AG04450 (cell line): ENCODE measurements around the gene PRADC1. TPM values are rescaled to one million over a fixed set of nuclear protein-coding genes. Genes with fewer than 3 reads are reported as not detected.

Experiments
- CTCF ChIA-PET: fragments of 300-600, 350-600 bp; formaldehyde crosslinking; extraction: SDS; loops from one replicate; lab custom pipeline; 2022; ENCODE audit warnings: antibody characterized with exemption, inconsistent platforms; lab: Charles Lee
- POLR2A ChIA-PET: fragments of 350-600 bp; formaldehyde crosslinking; extraction: SDS; loops from one replicate; lab custom pipeline; 2021; ENCODE audit warnings: antibody characterized with exemption, inconsistent platforms; lab: Yijun Ruan, JAX
- DNase-seq: peaks from one replicate; pipeline ENCODE4 v3.0.0-alpha.2; 2011; ENCODE audit warnings: low read depth, low spot score
- H3K27ac ChIP-seq: one replicate; pipeline ENCODE4 v1.5.1; 2012; ENCODE audit warnings: low read depth, low read length, control low read depth
- H3K27me3 ChIP-seq: one replicate; pipeline ENCODE4 v1.6.0; 2012; ENCODE audit warnings: low read length; ENCODE audit not compliant: control insufficient read depth, insufficient read depth
- H3K4me3 ChIP-seq: 2 replicates; pipeline ENCODE4 v1.5.1; 2011; ENCODE audit warnings: mild to moderate bottlenecking, low read depth, low read length, control low read depth
- H3K9me3 ChIP-seq: 2 replicates; pipeline ENCODE4 v1.5.1; 2012; ENCODE audit warnings: low read length; ENCODE audit not compliant: control insufficient read depth, insufficient read depth
- polyA plus RNA-seq: library from polyadenylated mRNA; depleted of rRNA; stranded (reverse); fragments of >200 nt; gene quantifications from 2 replicates; pipeline ENCODE4 v1.2.3, GENCODE V29; 2011
- TF ChIP-seq, protein P1 (sequence below): IDR thresholded peaks from 2 replicates; pipeline ENCODE4 v1.5.1; 2011; ENCODE audit warnings: low read depth, low read length, control low read depth, inconsistent platforms

PRADC1 gene
- polyA plus RNA-seq, 1 experiment = 11.6 TPM

- TF ChIP-seq, protein P1, sequence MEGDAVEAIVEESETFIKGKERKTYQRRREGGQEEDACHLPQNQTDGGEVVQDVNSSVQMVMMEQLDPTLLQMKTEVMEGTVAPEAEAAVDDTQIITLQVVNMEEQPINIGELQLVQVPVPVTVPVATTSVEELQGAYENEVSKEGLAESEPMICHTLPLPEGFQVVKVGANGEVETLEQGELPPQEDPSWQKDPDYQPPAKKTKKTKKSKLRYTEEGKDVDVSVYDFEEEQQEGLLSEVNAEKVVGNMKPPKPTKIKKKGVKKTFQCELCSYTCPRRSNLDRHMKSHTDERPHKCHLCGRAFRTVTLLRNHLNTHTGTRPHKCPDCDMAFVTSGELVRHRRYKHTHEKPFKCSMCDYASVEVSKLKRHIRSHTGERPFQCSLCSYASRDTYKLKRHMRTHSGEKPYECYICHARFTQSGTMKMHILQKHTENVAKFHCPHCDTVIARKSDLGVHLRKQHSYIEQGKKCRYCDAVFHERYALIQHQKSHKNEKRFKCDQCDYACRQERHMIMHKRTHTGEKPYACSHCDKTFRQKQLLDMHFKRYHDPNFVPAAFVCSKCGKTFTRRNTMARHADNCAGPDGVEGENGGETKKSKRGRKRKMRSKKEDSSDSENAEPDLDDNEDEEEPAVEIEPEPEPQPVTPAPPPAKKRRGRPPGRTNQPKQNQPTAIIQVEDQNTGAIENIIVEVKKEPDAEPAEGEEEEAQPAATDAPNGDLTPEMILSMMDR = no peak
- H3K27ac ChIP-seq = no peak overlapping the region
- H3K9me3 ChIP-seq = no peaks in the 10 kb centered on the region
- H3K4me3 ChIP-seq = no peak overlapping the region
- POLR2A ChIA-PET = no interaction called here
- CTCF ChIA-PET = no interaction called here
- H3K27me3 ChIP-seq = no peaks in the 10 kb centered on the region
- DNase-seq = no peak
These were observed 24.0 kb upstream of the PRADC1 start for GRCh38 chr2:73257021-73257420.

- H3K27me3 ChIP-seq = no peaks in the 10 kb centered on the region
- H3K27ac ChIP-seq = no peak overlapping the region
- no peak for DNase-seq
- CTCF ChIA-PET = no interaction called here
- TF ChIP-seq, protein P1 = no peak
- no peak overlapping the region for H3K4me3 ChIP-seq
- POLR2A ChIA-PET = interaction anchor here (0.6 kb wide), 1 partner anchor 62 kb away, joined by 9 read pairs; no protein-coding TSS in a partner anchor
- no peaks in the 10 kb centered on the region for H3K9me3 ChIP-seq
These were observed 23.5 kb upstream of the PRADC1 start for GRCh38 chr2:73256618-73256922.

DNA sequence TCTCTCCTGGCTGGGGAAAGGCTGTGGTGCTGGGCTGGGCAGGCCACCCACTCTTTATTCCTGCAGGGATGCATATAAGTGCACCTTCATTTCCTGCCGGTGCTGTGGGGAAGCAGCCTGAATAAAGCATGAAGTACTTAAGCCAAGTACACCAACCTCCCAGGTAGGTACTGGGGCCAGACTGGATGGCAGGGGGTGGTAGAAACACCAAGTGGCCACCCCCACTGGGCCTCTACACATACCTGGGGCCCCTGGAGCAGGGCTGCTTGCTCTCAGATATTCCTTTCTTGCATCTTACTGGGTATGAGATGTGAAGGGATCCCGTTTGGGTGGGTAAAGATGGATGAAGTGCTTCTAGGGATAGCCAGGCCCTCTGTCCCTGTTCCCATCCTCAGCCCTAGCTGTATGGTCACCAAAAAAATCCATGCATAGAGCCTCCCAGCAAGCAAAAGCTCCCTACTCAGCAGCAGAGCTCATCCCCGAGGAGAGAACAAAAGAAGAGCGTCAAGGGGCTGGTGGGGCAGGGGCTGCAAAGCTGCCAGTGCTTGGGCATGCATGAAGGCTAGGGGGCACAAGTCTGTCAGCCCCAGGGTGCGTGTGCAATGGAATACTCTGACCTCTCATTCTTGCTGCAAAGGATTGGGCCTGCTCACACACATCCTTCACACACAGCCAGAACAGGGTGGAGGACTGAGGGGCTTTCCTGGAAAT lies 23.0 kb upstream of the PRADC1 start:
- TF ChIP-seq, protein P1 = no peak
- H3K4me3 ChIP-seq = no peak overlapping the region
- CTCF ChIA-PET = no interaction called here
- no peak overlapping the region for H3K27ac ChIP-seq
- H3K27me3 ChIP-seq = no peaks in the 10 kb centered on the region
- POLR2A ChIA-PET = interaction anchor here (0.6 kb wide), 1 partner anchor 61 kb away, joined by 9 read pairs; no protein-coding TSS in a partner anchor
- H3K9me3 ChIP-seq = no peaks in the 10 kb centered on the region
- DNase-seq = no peak

GRCh38 chr2:73255007-73255644 lies 22.1 kb upstream of the PRADC1 start:
- ChIA-PET POLR2A (interaction anchor here (1.2 kb wide), 1 partner anchor 19 kb away, joined by 3 read pairs; no protein-coding TSS in a partner anchor), CTCF (no interaction called here)
- TF ChIP-seq, protein P1 = no peak
- DNase-seq = no peak
- Histone ChIP-seq H3K27me3 (no peaks in the 10 kb centered on the region), H3K4me3 (no peak overlapping the region), H3K9me3 (no peaks in the 10 kb centered on the region), H3K27ac (no peak overlapping the region)
